IMR-90 (cell line): Measurements from ENCODE around the gene DEDD2.

Experiments used
- CHD1 ChIP-seq: IDR thresholded peaks from 2 replicates; pipeline ENCODE4 v1.6.1; 2012; ENCODE audit warnings: low read depth, low read length, improper control_type of control experiment
- POLR2A ChIP-seq: IDR thresholded peaks from 2 replicates; pipeline ENCODE4 v1.6.1; 2012; ENCODE audit warnings: mild to moderate bottlenecking, low read depth, low read length
- RAD21 ChIP-seq: IDR thresholded peaks from 2 replicates; pipeline ENCODE4 v1.6.1; 2012; ENCODE audit warnings: low read length, improper control_type of control experiment
- USF2 ChIP-seq: fragments of 150-350 bp; IDR thresholded peaks from 2 replicates; pipeline ENCODE4 v1.6.1; 2017; ENCODE audit warnings: mild to moderate bottlenecking, antibody characterized with exemption, low read length, low read depth
- TF ChIP-seq, protein P1 (sequence below): conservative IDR thresholded peaks from 2 replicates; pipeline ENCODE4 v1.5.1; 2012; ENCODE audit warnings: mild to moderate bottlenecking, low read depth, low read length, improper control_type of control experiment

DNA sequence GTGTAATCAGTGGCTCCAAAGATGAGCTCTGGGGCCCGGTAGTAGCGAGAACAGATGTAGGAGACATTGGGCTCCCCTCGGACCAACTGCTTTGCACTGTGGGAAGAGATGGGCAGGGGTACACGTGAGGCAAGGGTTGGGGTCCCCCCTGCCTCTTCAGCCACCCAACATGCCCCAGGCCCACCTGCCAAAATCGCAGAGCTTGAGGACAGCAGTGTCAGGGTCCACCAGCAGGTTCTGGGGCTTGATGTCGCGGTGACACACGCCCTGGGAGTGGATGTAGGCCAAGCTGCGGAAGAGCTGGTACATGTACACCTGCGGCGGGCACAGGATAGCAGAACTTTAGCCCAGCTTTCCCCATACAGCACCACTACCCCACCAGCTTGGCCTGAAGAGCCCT is 16.9 kb upstream of the DEDD2 start:
- TF ChIP-seq USF2 (no peak), POLR2A (no peak), RAD21 (no peak), CHD1 (no peak)
- TF ChIP-seq, protein P1, sequence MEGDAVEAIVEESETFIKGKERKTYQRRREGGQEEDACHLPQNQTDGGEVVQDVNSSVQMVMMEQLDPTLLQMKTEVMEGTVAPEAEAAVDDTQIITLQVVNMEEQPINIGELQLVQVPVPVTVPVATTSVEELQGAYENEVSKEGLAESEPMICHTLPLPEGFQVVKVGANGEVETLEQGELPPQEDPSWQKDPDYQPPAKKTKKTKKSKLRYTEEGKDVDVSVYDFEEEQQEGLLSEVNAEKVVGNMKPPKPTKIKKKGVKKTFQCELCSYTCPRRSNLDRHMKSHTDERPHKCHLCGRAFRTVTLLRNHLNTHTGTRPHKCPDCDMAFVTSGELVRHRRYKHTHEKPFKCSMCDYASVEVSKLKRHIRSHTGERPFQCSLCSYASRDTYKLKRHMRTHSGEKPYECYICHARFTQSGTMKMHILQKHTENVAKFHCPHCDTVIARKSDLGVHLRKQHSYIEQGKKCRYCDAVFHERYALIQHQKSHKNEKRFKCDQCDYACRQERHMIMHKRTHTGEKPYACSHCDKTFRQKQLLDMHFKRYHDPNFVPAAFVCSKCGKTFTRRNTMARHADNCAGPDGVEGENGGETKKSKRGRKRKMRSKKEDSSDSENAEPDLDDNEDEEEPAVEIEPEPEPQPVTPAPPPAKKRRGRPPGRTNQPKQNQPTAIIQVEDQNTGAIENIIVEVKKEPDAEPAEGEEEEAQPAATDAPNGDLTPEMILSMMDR, result no peak
